Osteoblast (primary cell): ENCODE results near the gene RPSA. TPM values are rescaled to one million over a fixed set of nuclear protein-coding genes. Genes with fewer than 3 reads are reported as not detected.

Experiments used
- DNase-seq: peaks from one replicate; pipeline ENCODE4 v3.0.0; 2011; ENCODE audit warnings: low spot score, mixed read lengths; ENCODE audit not compliant: insufficient read length; ENCODE audit errors: missing footprints
- H2AFZ ChIP-seq: 2 replicates; pipeline ENCODE4 v1.6.0; 2011; ENCODE audit warnings: mild to moderate bottlenecking, low read length
- H3K27ac ChIP-seq: 2 replicates; pipeline ENCODE4 v1.5.1; 2011; ENCODE audit warnings: mild to moderate bottlenecking, low read depth, low read length, moderate library complexity
- H3K27me3 ChIP-seq: 2 replicates; pipeline ENCODE4 v1.6.0; 2012; ENCODE audit warnings: mild to moderate bottlenecking, control low read depth, inconsistent platforms, low read length, moderate library complexity; ENCODE audit not compliant: insufficient read depth
- H3K36me3 ChIP-seq: 2 replicates; pipeline ENCODE4 v1.5.1; 2011; ENCODE audit warnings: mild to moderate bottlenecking, low read length, control low read depth, moderate library complexity; ENCODE audit not compliant: insufficient read depth
- H3K4me1 ChIP-seq: 2 replicates; pipeline ENCODE4 v1.5.1; 2011; ENCODE audit warnings: mild to moderate bottlenecking, low read length, control low read depth, moderate library complexity; ENCODE audit not compliant: insufficient read depth
- H3K4me2 ChIP-seq: 2 replicates; pipeline ENCODE4 v1.6.0; 2011; ENCODE audit warnings: mild to moderate bottlenecking, low read length; ENCODE audit not compliant: insufficient read depth
- H3K4me3 ChIP-seq: fragments of 200-600 bp; sonication (generic); 3 replicates; pipeline ENCODE4 v1.5.1; 2012; ENCODE audit warnings: mild to moderate bottlenecking, low read length, inconsistent platforms; ENCODE audit not compliant: insufficient read depth
- H3K79me2 ChIP-seq: 2 replicates; pipeline ENCODE4 v1.6.0; 2012; ENCODE audit warnings: mild to moderate bottlenecking, low read length, control low read depth, inconsistent platforms; ENCODE audit not compliant: insufficient read depth
- H3K9me3 ChIP-seq: 2 replicates; pipeline ENCODE4 v1.5.1; 2011; ENCODE audit warnings: low read depth, low read length, control low read depth
- H4K20me1 ChIP-seq: 2 replicates; pipeline ENCODE4 v1.6.0; 2012; ENCODE audit warnings: mild to moderate bottlenecking, low read length, control low read depth; ENCODE audit not compliant: insufficient read depth
- CTCF ChIP-seq: IDR thresholded peaks from 2 replicates; pipeline ENCODE4 v1.5.1; 2011; ENCODE audit warnings: mild to moderate bottlenecking, low read depth, low read length, moderate library complexity; ENCODE audit errors: extremely low read depth
- total RNA-seq: library from RNA; depleted of rRNA; stranded (reverse); fragments of >200 nt; gene quantifications from 2 replicates; pipeline ENCODE4 v1.2.3, GENCODE V29; 2012

Gene RPSA
- total RNA-seq, 1 donor = 1,028 TPM

GRCh38 chr3:39445927-39446326 lies 39.4 kb downstream of the RPSA start:
- Histone ChIP-seq H3K4me2 (no peak overlapping the region), H3K9me3 (no peaks in the 10 kb centered on the region), H3K4me1 (no peaks in the 10 kb centered on the region), H3K79me2 (no peaks in the 10 kb centered on the region), H2AFZ (no peak overlapping the region), H3K4me3 (no peak overlapping the region), H3K27me3 (no peaks in the 10 kb centered on the region), H4K20me1 (no peaks in the 10 kb centered on the region), H3K36me3 (no peaks in the 10 kb centered on the region), H3K27ac (no peak overlapping the region)
- TF ChIP-seq CTCF = no peak
- no peak for DNase-seq

- Histone ChIP-seq H3K36me3 (no peaks in the 10 kb centered on the region), H3K4me3 (no peak overlapping the region), H2AFZ (no peak overlapping the region), H3K27me3 (no peaks in the 10 kb centered on the region), H3K4me1 (no peaks in the 10 kb centered on the region), H3K79me2 (no peaks in the 10 kb centered on the region), H3K9me3 (no peaks in the 10 kb centered on the region), H3K4me2 (no peak overlapping the region), H3K27ac (no peak overlapping the region), H4K20me1 (no peaks in the 10 kb centered on the region)
- no peak for TF ChIP-seq CTCF
- DNase-seq = no peak
Observed at GRCh38 chr3:39446444-39446843, 39.9 kb downstream of the RPSA start.

GRCh38 chr3:39447637-39448483 lies 41.3 kb downstream of the RPSA start:
- Histone ChIP-seq H3K4me1 (no peaks in the 10 kb centered on the region), H3K27me3 (no peaks in the 10 kb centered on the region), H3K36me3 (no peaks in the 10 kb centered on the region), H4K20me1 (no peaks in the 10 kb centered on the region), H3K4me2 (peak overlapping the region; percentile 27), H3K4me3 (no peak overlapping the region), H3K27ac (no peak overlapping the region), H3K9me3 (no peaks in the 10 kb centered on the region), H2AFZ (no peak overlapping the region), H3K79me2 (no peaks in the 10 kb centered on the region)
- DNase-seq = peak; percentile 88
- peak; percentile 91 for TF ChIP-seq CTCF

- Histone ChIP-seq H2AFZ (no peak overlapping the region), H3K4me2 (no peak overlapping the region), H3K9me3 (no peaks in the 10 kb centered on the region), H3K27me3 (no peaks in the 10 kb centered on the region), H3K36me3 (no peaks in the 10 kb centered on the region), H3K4me3 (no peak overlapping the region), H3K79me2 (no peaks in the 10 kb centered on the region), H3K27ac (no peak overlapping the region), H4K20me1 (no peaks in the 10 kb centered on the region), H3K4me1 (no peaks in the 10 kb centered on the region)
- no peak for DNase-seq
- no peak for TF ChIP-seq CTCF
Observed at GRCh38 chr3:39448506-39449233, 42.1 kb downstream of the RPSA start.
